GM21515 (cell line): Measurements from ENCODE around the gene NFXL1.

Experiments used
- ATAC-seq: cut with Tn5 transposase; IDR thresholded peaks from one replicate; pipeline ENCODE4 v1.9.1; 2021; ENCODE audit not compliant: unreplicated experiment

NFXL1 gene

GRCh38 chr4:47836641-47837093 is 77.7 kb downstream of the NFXL1 start:
- peak; percentile 81 for ATAC-seq

GRCh38 chr4:47835494-47835893 is 78.9 kb downstream of the NFXL1 start:
- no peak for ATAC-seq

- no peak for ATAC-seq
Observed at GRCh38 chr4:47831026-47831679, 83.2 kb downstream of the NFXL1 start.

GRCh38 chr4:47830265-47831025 is 83.9 kb downstream of the NFXL1 start:
- no peak for ATAC-seq

- no peak for ATAC-seq
Observed at GRCh38 chr4:47829438-47829837, 84.9 kb downstream of the NFXL1 start.

GRCh38 chr4:47827343-47828047 is 86.9 kb downstream of the NFXL1 start:
- no peak for ATAC-seq

GRCh38 chr4:47824840-47825239 is 89.5 kb downstream of the NFXL1 start:
- ATAC-seq = no peak

GRCh38 chr4:47819178-47819577 is 95.2 kb downstream of the NFXL1 start:
- ATAC-seq = no peak

GRCh38 chr4:47817275-47817674 is 97.1 kb downstream of the NFXL1 start:
- ATAC-seq = no peak

GRCh38 chr4:47816748-47817147 is 97.6 kb downstream of the NFXL1 start:
- ATAC-seq = no peak

- ATAC-seq = no peak
Observed at GRCh38 chr4:47814618-47815295, 99.6 kb downstream of the NFXL1 start.

GRCh38 chr4:47809654-47810203 is 104.7 kb downstream of the NFXL1 start:
- ATAC-seq = no peak

- ATAC-seq = no peak
Observed at GRCh38 chr4:47804598-47804997, 109.8 kb downstream of the NFXL1 start.

- no peak for ATAC-seq
Observed at GRCh38 chr4:47801481-47802002, 112.8 kb downstream of the NFXL1 start.

- ATAC-seq = no peak
Observed at GRCh38 chr4:47798165-47798564, 116.2 kb downstream of the NFXL1 start.
